Esophagus muscularis mucosa (tissue), 3 donors: ENCODE results near the gene NRSN2.
"Not testable (repeated sequence)": the region's sequence is repeated elsewhere in the genome, so short reads cannot be mapped to it uniquely, and the experiment has no call there.

Source experiments
- CTCF ChIP-seq, 3 experiments: fragments of 200-600 bp in 2 of 3; fragments of 450-650 bp in 1 of 3; sonication (generic) in 2 of 3; IDR thresholded peaks; one replicate each; pipeline ENCODE4 v1.5.1; 2017 to 2019; ENCODE audit warnings: antibody characterized with exemption in 3 of 3, mild to moderate bottlenecking in 2 of 3, moderate library complexity in 1 of 3
- POLR2A ChIP-seq: fragments of 450-650 bp; IDR thresholded peaks from one replicate; pipeline ENCODE4 v1.6.1; 2017; ENCODE audit warnings: antibody characterized with exemption, moderate library complexity, mild to moderate bottlenecking, low read depth
- POLR2AphosphoS5 ChIP-seq, 2 donors: sonication (generic); formaldehyde crosslinking; IDR thresholded peaks; one replicate each; pipeline ENCODE4 v1.6.1; 2017; ENCODE audit warnings: antibody characterized with exemption in 2 of 2

DNA sequence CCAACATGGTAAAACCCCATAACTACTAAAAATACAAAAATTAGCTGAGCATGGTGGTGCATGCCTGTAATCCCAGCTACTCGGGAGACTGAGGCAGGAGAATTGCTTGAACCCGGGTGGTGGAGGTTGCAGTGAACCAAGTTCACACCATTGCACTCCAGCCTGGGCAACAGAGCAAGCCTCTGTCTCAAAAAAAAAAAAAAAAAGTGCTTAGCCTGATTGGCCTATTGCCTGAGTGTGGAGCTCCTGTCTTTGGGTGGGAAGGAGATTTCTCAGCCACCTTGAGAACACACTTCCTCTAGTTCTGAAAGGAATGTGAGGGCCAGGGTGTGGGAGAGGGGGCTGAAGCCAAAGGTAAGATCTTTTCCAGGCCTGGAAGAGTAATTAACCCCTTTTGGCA, 9.2 kb downstream of the NRSN2 start:
- not testable (repeated sequence) for TF ChIP-seq CTCF (IDR thresholded peaks at IDR 0.05); POLR2A; POLR2AphosphoS5 (IDR thresholded peaks at IDR 0.05)
